GM23338 (cell line): ENCODE results near the gene DPF3. TPM values are rescaled to one million over a fixed set of nuclear protein-coding genes. Genes with fewer than 3 reads are reported as not detected.

ENCODE experiments used
- ATAC-seq: fragments of 200-7000 bp; cut with Tn5 transposase; 3 replicates; pipeline ENCODE4 v1.9.1; 2020
- DNase-seq: peaks from one replicate; pipeline ENCODE4 v3.0.0-alpha.2; 2015; ENCODE audit warnings: low spot score
- H2AFZ ChIP-seq: fragments of 200-600 bp; sonication (generic); 2 replicates; pipeline ENCODE4 v1.8.0; 2016; ENCODE audit warnings: antibody characterized with exemption, mild to moderate bottlenecking, moderate library complexity
- H3F3A ChIP-seq: fragments of 200-600 bp; sonication (generic); replicated peaks from 2 replicates; pipeline ENCODE4 v1.8.0; 2017; ENCODE audit warnings: antibody characterized with exemption, mixed run types, low read depth
- H3K27ac ChIP-seq: fragments of 200-600 bp; sonication (generic); 2 replicates; pipeline ENCODE4 v1.6.1; 2016; ENCODE audit warnings: low read depth
- H3K27me3 ChIP-seq: fragments of 200-600 bp; sonication (generic); 2 replicates; pipeline ENCODE4 v1.8.0; 2016; ENCODE audit warnings: mild to moderate bottlenecking, mixed run types, moderate library complexity; ENCODE audit not compliant: insufficient read depth
- H3K36me3 ChIP-seq: fragments of 200-600 bp; sonication (generic); 2 replicates; pipeline ENCODE4 v1.8.0; 2016; ENCODE audit warnings: mild to moderate bottlenecking; ENCODE audit not compliant: insufficient read depth
- H3K4me1 ChIP-seq: fragments of 200-600 bp; sonication (generic); 2 replicates; pipeline ENCODE4 v1.8.0; 2016; ENCODE audit warnings: mild to moderate bottlenecking, moderate library complexity; ENCODE audit not compliant: insufficient read depth
- H3K4me2 ChIP-seq: fragments of 200-600 bp; sonication (generic); 2 replicates; pipeline ENCODE4 v1.7.1; 2017; ENCODE audit warnings: mixed run types
- H3K4me3 ChIP-seq: fragments of 200-600 bp; sonication (generic); 2 replicates; pipeline ENCODE4 v1.6.1; 2016; ENCODE audit warnings: mixed run types
- H3K79me2 ChIP-seq: fragments of 200-600 bp; sonication (generic); replicated peaks from 2 replicates; pipeline ENCODE4 v1.8.0; 2017; ENCODE audit warnings: mild to moderate bottlenecking; ENCODE audit not compliant: insufficient read depth
- H3K9me2 ChIP-seq: fragments of 200-600 bp; sonication (generic); 2 replicates; pipeline ENCODE4 v1.8.0; 2017; ENCODE audit not compliant: insufficient read depth
- H4K20me1 ChIP-seq: fragments of 200-600 bp; sonication (generic); replicated peaks from 2 replicates; pipeline ENCODE4 v1.8.0; 2017; ENCODE audit warnings: mild to moderate bottlenecking; ENCODE audit not compliant: insufficient read depth
- H3K27ac Mint-ChIP-seq: 2 replicates; pipeline ENCODE4 v1.8.0; 2020; ENCODE audit warnings: inconsistent platforms, mild to moderate bottlenecking, moderate library complexity, mixed read lengths
- H3K27me3 Mint-ChIP-seq: 3 replicates; pipeline ENCODE4 v1.8.0; 2022; ENCODE audit warnings: low read depth, mild to moderate bottlenecking, moderate library complexity, mixed read lengths, inconsistent platforms; ENCODE audit not compliant: insufficient read depth, poor library complexity
- H3K36me3 Mint-ChIP-seq: 3 replicates; pipeline ENCODE4 v1.8.0; 2021; ENCODE audit warnings: low read depth, mild to moderate bottlenecking, inconsistent platforms, moderate library complexity, mixed read lengths
- H3K4me1 Mint-ChIP-seq: 3 replicates; pipeline ENCODE4 v1.8.0; 2020; ENCODE audit warnings: mild to moderate bottlenecking, inconsistent platforms, mixed read lengths
- H3K4me3 Mint-ChIP-seq: 3 replicates; pipeline ENCODE4 v1.8.0; 2021; ENCODE audit warnings: moderate library complexity, mild to moderate bottlenecking, inconsistent platforms, mixed read lengths
- H3K9me3 Mint-ChIP-seq: 3 replicates; pipeline ENCODE4 v1.8.0; 2020; ENCODE audit warnings: moderate library complexity, mild to moderate bottlenecking, inconsistent platforms, mixed read lengths
- CREB1 ChIP-seq: fragments of 250-450 bp; sonication (Bioruptor Pico); IDR thresholded peaks from 2 replicates; pipeline ENCODE4 v1.5.0; 2020; ENCODE audit warnings: low read depth, mild to moderate bottlenecking, moderate library complexity
- ETS1 ChIP-seq: IDR thresholded peaks from 2 replicates; pipeline ENCODE4 v1.6.1; 2016; ENCODE audit warnings: antibody characterized with exemption
- EZH2 ChIP-seq: fragments of 200-600 bp; sonication (generic); IDR thresholded peaks from one replicate; pipeline ENCODE4 v1.8.0; 2017; ENCODE audit warnings: antibody characterized with exemption, mild to moderate bottlenecking, low read depth; ENCODE audit not compliant: unreplicated experiment
- EZH2phosphoT487 ChIP-seq: fragments of 200-600 bp; sonication (generic); IDR thresholded peaks from one replicate; pipeline ENCODE4 v1.8.1; 2018; ENCODE audit warnings: antibody characterized with exemption; ENCODE audit not compliant: unreplicated experiment
- JUNB ChIP-seq: IDR thresholded peaks from one replicate; pipeline ENCODE4 v1.6.1; 2016; ENCODE audit warnings: antibody characterized with exemption; ENCODE audit not compliant: unreplicated experiment
- NANOG ChIP-seq: IDR thresholded peaks from 2 replicates; pipeline ENCODE4 v1.6.1; 2016; ENCODE audit warnings: antibody characterized with exemption, borderline replicate concordance
- POLR2AphosphoS5 ChIP-seq: IDR thresholded peaks from 2 replicates; pipeline ENCODE4 v1.6.1; 2016; ENCODE audit warnings: antibody characterized with exemption, low read depth
- STAT1 ChIP-seq: IDR thresholded peaks from one replicate; pipeline ENCODE4 v1.6.1; 2016; ENCODE audit warnings: antibody characterized with exemption; ENCODE audit not compliant: unreplicated experiment
- ZNF114 ChIP-seq: fragments of 250-450 bp; sonication (Bioruptor Pico); IDR thresholded peaks from 2 replicates; pipeline ENCODE4 v1.5.0; 2020; ENCODE audit warnings: mild to moderate bottlenecking, moderate library complexity
- ZNF331 ChIP-seq: fragments of 250-450 bp; sonication (Bioruptor Pico); IDR thresholded peaks from 2 replicates; pipeline ENCODE4 v1.5.0; 2020; ENCODE audit warnings: low read depth, mild to moderate bottlenecking, moderate library complexity
- polyA plus RNA-seq: library from polyadenylated mRNA; unstranded; fragments of >200 nt; fragmentation: Nextera tagmentation; extraction: Ambion mirVana; gene quantifications from 2 replicates; pipeline ENCODE4 v1.2.1, GENCODE V29; 2016
- total RNA-seq: library from RNA; depleted of rRNA; stranded (reverse); fragments of >200 nt; shearing (Covaris generic); gene quantifications from 2 replicates; pipeline ENCODE4 v1.2.3, GENCODE V29; 2014
- TF ChIP-seq, protein P1 (sequence below), 2 experiments: fragments of 200-600 bp in 1 of 2; sonication (generic) in 1 of 2; conservative IDR thresholded peaks; 2 replicates each; pipeline versions ENCODE4 v1.5.1 to v1.6.1; 2016 to 2017; ENCODE audit warnings: antibody characterized with exemption in 2 of 2, low read depth in 2 of 2, mild to moderate bottlenecking in 2 of 2, moderate library complexity in 1 of 2
- TF ChIP-seq, protein P2 (sequence below): fragments of 250-450 bp; sonication (Bioruptor Pico); IDR thresholded peaks from 2 replicates; pipeline ENCODE4 v1.5.0; 2020; ENCODE audit warnings: mild to moderate bottlenecking, moderate library complexity
- TF ChIP-seq, protein P3 (sequence below): IDR thresholded peaks from one replicate; pipeline ENCODE4 v1.6.1; 2018; ENCODE audit warnings: antibody characterized with exemption; ENCODE audit not compliant: unreplicated experiment

The DPF3 gene
- total and polyA plus RNA-seq, 2 experiments from 2014 or later: 0.18 to 1.0 TPM

DNA sequence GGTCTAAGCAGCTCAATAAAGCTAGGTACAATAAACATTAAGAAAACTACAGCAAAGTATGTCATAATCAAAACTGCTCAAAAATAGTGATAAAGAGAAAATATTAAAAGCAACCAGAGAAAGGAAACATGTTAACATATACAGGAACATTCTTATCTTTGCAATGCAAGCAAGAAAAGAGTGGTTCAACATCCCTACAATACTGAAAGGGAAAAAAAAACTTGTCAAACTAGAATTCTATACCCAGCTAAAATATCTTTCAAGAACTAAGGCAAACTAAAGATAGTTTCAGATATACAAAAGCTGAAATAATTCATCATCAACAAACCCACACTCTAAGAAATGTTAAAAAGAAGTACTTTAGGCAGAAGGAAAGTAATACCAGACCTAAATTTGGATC lies 134.2 kb downstream of the DPF3 start:
- TF ChIP-seq EZH2 (no peak), NANOG (no peak), ZNF331 (CRISPR knock-in tag) (no peak), STAT1 (no peak), POLR2AphosphoS5 (no peak), ZNF114 (CRISPR knock-in tag) (no peak), CREB1 (no peak), ETS1 (no peak), JUNB (no peak), EZH2phosphoT487 (no peak)
- TF ChIP-seq, protein P1, sequence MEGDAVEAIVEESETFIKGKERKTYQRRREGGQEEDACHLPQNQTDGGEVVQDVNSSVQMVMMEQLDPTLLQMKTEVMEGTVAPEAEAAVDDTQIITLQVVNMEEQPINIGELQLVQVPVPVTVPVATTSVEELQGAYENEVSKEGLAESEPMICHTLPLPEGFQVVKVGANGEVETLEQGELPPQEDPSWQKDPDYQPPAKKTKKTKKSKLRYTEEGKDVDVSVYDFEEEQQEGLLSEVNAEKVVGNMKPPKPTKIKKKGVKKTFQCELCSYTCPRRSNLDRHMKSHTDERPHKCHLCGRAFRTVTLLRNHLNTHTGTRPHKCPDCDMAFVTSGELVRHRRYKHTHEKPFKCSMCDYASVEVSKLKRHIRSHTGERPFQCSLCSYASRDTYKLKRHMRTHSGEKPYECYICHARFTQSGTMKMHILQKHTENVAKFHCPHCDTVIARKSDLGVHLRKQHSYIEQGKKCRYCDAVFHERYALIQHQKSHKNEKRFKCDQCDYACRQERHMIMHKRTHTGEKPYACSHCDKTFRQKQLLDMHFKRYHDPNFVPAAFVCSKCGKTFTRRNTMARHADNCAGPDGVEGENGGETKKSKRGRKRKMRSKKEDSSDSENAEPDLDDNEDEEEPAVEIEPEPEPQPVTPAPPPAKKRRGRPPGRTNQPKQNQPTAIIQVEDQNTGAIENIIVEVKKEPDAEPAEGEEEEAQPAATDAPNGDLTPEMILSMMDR (conservative IDR thresholded peaks at IDR 0.05; ENCODE audit: low read depth in 2 of 2): no peak
- TF ChIP-seq, protein P2, sequence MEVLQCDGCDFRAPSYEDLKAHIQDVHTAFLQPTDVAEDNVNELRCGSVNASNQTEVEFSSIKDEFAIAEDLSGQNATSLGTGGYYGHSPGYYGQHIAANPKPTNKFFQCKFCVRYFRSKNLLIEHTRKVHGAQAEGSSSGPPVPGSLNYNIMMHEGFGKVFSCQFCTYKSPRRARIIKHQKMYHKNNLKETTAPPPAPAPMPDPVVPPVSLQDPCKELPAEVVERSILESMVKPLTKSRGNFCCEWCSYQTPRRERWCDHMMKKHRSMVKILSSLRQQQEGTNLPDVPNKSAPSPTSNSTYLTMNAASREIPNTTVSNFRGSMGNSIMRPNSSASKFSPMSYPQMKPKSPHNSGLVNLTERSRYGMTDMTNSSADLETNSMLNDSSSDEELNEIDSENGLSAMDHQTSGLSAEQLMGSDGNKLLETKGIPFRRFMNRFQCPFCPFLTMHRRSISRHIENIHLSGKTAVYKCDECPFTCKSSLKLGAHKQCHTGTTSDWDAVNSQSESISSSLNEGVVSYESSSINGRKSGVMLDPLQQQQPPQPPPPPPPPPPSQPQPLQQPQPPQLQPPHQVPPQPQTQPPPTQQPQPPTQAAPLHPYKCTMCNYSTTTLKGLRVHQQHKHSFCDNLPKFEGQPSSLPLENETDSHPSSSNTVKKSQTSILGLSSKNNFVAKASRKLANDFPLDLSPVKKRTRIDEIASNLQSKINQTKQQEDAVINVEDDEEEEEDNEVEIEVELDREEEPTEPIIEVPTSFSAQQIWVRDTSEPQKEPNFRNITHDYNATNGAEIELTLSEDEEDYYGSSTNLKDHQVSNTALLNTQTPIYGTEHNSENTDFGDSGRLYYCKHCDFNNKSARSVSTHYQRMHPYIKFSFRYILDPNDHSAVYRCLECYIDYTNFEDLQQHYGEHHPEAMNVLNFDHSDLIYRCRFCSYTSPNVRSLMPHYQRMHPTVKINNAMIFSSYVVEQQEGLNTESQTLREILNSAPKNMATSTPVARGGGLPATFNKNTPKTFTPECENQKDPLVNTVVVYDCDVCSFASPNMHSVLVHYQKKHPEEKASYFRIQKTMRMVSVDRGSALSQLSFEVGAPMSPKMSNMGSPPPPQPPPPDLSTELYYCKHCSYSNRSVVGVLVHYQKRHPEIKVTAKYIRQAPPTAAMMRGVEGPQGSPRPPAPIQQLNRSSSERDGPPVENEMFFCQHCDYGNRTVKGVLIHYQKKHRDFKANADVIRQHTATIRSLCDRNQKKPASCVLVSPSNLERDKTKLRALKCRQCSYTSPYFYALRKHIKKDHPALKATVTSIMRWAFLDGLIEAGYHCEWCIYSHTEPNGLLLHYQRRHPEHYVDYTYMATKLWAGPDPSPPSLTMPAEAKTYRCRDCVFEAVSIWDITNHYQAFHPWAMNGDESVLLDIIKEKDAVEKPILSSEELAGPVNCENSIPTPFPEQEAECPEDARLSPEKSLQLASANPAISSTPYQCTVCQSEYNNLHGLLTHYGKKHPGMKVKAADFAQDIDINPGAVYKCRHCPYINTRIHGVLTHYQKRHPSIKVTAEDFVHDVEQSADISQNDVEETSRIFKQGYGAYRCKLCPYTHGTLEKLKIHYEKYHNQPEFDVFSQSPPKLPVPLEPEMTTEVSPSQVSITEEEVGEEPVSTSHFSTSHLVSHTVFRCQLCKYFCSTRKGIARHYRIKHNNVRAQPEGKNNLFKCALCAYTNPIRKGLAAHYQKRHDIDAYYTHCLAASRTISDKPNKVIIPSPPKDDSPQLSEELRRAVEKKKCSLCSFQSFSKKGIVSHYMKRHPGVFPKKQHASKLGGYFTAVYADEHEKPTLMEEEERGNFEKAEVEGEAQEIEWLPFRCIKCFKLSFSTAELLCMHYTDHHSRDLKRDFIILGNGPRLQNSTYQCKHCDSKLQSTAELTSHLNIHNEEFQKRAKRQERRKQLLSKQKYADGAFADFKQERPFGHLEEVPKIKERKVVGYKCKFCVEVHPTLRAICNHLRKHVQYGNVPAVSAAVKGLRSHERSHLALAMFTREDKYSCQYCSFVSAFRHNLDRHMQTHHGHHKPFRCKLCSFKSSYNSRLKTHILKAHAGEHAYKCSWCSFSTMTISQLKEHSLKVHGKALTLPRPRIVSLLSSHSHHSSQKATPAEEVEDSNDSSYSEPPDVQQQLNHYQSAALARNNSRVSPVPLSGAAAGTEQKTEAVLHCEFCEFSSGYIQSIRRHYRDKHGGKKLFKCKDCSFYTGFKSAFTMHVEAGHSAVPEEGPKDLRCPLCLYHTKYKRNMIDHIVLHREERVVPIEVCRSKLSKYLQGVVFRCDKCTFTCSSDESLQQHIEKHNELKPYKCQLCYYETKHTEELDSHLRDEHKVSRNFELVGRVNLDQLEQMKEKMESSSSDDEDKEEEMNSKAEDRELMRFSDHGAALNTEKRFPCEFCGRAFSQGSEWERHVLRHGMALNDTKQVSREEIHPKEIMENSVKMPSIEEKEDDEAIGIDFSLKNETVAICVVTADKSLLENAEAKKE (CRISPR knock-in tag): no peak
- TF ChIP-seq, protein P3, sequence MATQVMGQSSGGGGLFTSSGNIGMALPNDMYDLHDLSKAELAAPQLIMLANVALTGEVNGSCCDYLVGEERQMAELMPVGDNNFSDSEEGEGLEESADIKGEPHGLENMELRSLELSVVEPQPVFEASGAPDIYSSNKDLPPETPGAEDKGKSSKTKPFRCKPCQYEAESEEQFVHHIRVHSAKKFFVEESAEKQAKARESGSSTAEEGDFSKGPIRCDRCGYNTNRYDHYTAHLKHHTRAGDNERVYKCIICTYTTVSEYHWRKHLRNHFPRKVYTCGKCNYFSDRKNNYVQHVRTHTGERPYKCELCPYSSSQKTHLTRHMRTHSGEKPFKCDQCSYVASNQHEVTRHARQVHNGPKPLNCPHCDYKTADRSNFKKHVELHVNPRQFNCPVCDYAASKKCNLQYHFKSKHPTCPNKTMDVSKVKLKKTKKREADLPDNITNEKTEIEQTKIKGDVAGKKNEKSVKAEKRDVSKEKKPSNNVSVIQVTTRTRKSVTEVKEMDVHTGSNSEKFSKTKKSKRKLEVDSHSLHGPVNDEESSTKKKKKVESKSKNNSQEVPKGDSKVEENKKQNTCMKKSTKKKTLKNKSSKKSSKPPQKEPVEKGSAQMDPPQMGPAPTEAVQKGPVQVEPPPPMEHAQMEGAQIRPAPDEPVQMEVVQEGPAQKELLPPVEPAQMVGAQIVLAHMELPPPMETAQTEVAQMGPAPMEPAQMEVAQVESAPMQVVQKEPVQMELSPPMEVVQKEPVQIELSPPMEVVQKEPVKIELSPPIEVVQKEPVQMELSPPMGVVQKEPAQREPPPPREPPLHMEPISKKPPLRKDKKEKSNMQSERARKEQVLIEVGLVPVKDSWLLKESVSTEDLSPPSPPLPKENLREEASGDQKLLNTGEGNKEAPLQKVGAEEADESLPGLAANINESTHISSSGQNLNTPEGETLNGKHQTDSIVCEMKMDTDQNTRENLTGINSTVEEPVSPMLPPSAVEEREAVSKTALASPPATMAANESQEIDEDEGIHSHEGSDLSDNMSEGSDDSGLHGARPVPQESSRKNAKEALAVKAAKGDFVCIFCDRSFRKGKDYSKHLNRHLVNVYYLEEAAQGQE: no peak
- Mint-ChIP-seq H3K36me3 (peaks cover 9% of the 10 kb centered on the region; the same call in 2 of the 3 replicates), H3K27me3 (peaks cover 2% of the 10 kb centered on the region), H3K4me1 (no peaks in the 10 kb centered on the region), H3K9me3 (peaks cover 21% of the 10 kb centered on the region), H3K27ac (no peak overlapping the region), H3K4me3 (no peak overlapping the region)
- Histone ChIP-seq H3K4me1 (no peaks in the 10 kb centered on the region), H3K27me3 (no peaks in the 10 kb centered on the region), H2AFZ (no peak overlapping the region), H3K27ac (no peak overlapping the region), H3K36me3 (peaks cover 7% of the 10 kb centered on the region; the same call in 1 of the 2 replicates), H3F3A (no peaks in the 10 kb centered on the region), H4K20me1 (no peaks in the 10 kb centered on the region), H3K79me2 (no peaks in the 10 kb centered on the region), H3K9me2 (no peaks in the 10 kb centered on the region), H3K4me2 (no peak overlapping the region), H3K4me3 (no peak overlapping the region)
- no peak for ATAC-seq
- no peak for DNase-seq
